GM21367 (cell line): ENCODE measurements around the gene RLF.

ENCODE experiments used
- ATAC-seq: cut with Tn5 transposase; IDR thresholded peaks from one replicate; pipeline ENCODE4 v1.9.1; 2021; ENCODE audit not compliant: unreplicated experiment

RLF gene

GRCh38 chr1:40272653-40273213 lies 111.5 kb downstream of the RLF start:
- no peak for ATAC-seq

GRCh38 chr1:40273547-40274166 lies 112.5 kb downstream of the RLF start:
- no peak for ATAC-seq

GRCh38 chr1:40274331-40274730 lies 113.1 kb downstream of the RLF start:
- ATAC-seq, result no peak

GRCh38 chr1:40276122-40276521 lies 114.9 kb downstream of the RLF start:
- no peak for ATAC-seq

- ATAC-seq, result no peak
Measured at GRCh38 chr1:40281853-40282252, 120.7 kb downstream of the RLF start.
